KOPT-K1 (cell line): ENCODE results near the gene CSRP1.
A peak's percentile ranks its signal among the peaks of the same experiment; 100 is the strongest.
"Not testable (repeated sequence)": the region's sequence is repeated elsewhere in the genome, so short reads cannot be mapped to it uniquely, and the experiment has no call there.

ENCODE experiments used
- H3K27ac ChIP-seq: fragments of 200-600 bp; sonication (generic); 2 replicates; pipeline ENCODE4 v1.5.1; 2016; ENCODE audit warnings: antibody characterized with exemption, mild to moderate bottlenecking, low read depth, low read length; ENCODE audit not compliant: poor library complexity, severe bottlenecking
- H3K36me3 ChIP-seq: fragments of 200-600 bp; sonication (generic); 2 replicates; pipeline ENCODE4 v1.5.1; 2017; ENCODE audit warnings: antibody characterized with exemption, mild to moderate bottlenecking, low read length, moderate library complexity; ENCODE audit not compliant: insufficient read depth
- H3K9me3 ChIP-seq: fragments of 200-600 bp; sonication (generic); 2 replicates; pipeline ENCODE4 v1.5.1; 2017; ENCODE audit warnings: antibody characterized with exemption, low read length, mild to moderate bottlenecking; ENCODE audit not compliant: insufficient read depth, poor library complexity, severe bottlenecking

Gene CSRP1

GRCh38 chr1:201506557-201507359, at the start of gene CSRP1:
TSS of gene CSRP1 (minus strand) at chr1:201507123. CDS start at chr1:201496303, 10,820 bp downstream.
- Histone ChIP-seq H3K9me3 (no peaks in the 10 kb centered on the region), H3K27ac (peak within 1 kb of the TSS; percentile 68), H3K36me3 (no peaks in the 10 kb centered on the region)

- H3K9me3 ChIP-seq, result no peaks in the 10 kb centered on the region
- no peak overlapping the region for H3K27ac ChIP-seq
- no peaks in the 10 kb centered on the region for H3K36me3 ChIP-seq
Measured at GRCh38 chr1:201555593-201555945, 48.6 kb upstream of the CSRP1 start.

- no peaks in the 10 kb centered on the region for H3K36me3 ChIP-seq
- H3K27ac ChIP-seq, result no peak overlapping the region
Measured at GRCh38 chr1:201554789-201555592, 48.1 kb upstream of the CSRP1 start.

GRCh38 chr1:201554190-201554600, 47.3 kb upstream of the CSRP1 start:
- H3K36me3 ChIP-seq, result no peaks in the 10 kb centered on the region
- H3K9me3 ChIP-seq, result no peaks in the 10 kb centered on the region
- H3K27ac ChIP-seq, result no peak overlapping the region

More at GRCh38 chr1:201554789-201555592, 48.1 kb upstream of the CSRP1 start:
- H3K9me3 ChIP-seq, result no peaks in the 10 kb centered on the region

GRCh38 chr1:201553496-201554189, 46.7 kb upstream of the CSRP1 start:
- Histone ChIP-seq H3K9me3 (no peaks in the 10 kb centered on the region), H3K27ac (no peak overlapping the region), H3K36me3 (no peaks in the 10 kb centered on the region)

GRCh38 chr1:201552941-201553351, 46.0 kb upstream of the CSRP1 start:
- no peak overlapping the region for H3K27ac ChIP-seq
- no peaks in the 10 kb centered on the region for H3K36me3 ChIP-seq
- no peaks in the 10 kb centered on the region for H3K9me3 ChIP-seq

- Histone ChIP-seq H3K27ac (no peak overlapping the region), H3K9me3 (no peaks in the 10 kb centered on the region), H3K36me3 (no peaks in the 10 kb centered on the region)
Measured at GRCh38 chr1:201551877-201552731, 45.2 kb upstream of the CSRP1 start.

GRCh38 chr1:201551096-201551495, 44.2 kb upstream of the CSRP1 start:
- H3K36me3 ChIP-seq, result no peaks in the 10 kb centered on the region
- no peak overlapping the region for H3K27ac ChIP-seq
- H3K9me3 ChIP-seq, result no peaks in the 10 kb centered on the region

- H3K9me3 ChIP-seq, H3K36me3 ChIP-seq, H3K27ac ChIP-seq: not testable (repeated sequence)
Measured at GRCh38 chr1:201549522-201549921, 42.6 kb upstream of the CSRP1 start.

GRCh38 chr1:201545851-201546492, 39.0 kb upstream of the CSRP1 start:
- no peak overlapping the region for H3K27ac ChIP-seq
- no peaks in the 10 kb centered on the region for H3K36me3 ChIP-seq
- H3K9me3 ChIP-seq, result peaks cover 10% of the 10 kb centered on the region

- Histone ChIP-seq H3K9me3 (peaks cover 10% of the 10 kb centered on the region), H3K27ac (no peak overlapping the region), H3K36me3 (no peaks in the 10 kb centered on the region)
Measured at GRCh38 chr1:201544710-201545109, 37.8 kb upstream of the CSRP1 start.

GRCh38 chr1:201543871-201544642, 37.1 kb upstream of the CSRP1 start:
- peaks cover 10% of the 10 kb centered on the region for H3K9me3 ChIP-seq
- no peak overlapping the region for H3K27ac ChIP-seq
- no peaks in the 10 kb centered on the region for H3K36me3 ChIP-seq

- Histone ChIP-seq H3K36me3 (no peaks in the 10 kb centered on the region), H3K27ac (no peak overlapping the region), H3K9me3 (peaks cover 10% of the 10 kb centered on the region)
Measured at GRCh38 chr1:201542309-201543035, 35.5 kb upstream of the CSRP1 start.
